HG03460 (cell line): Measurements from ENCODE around the gene FAM171A1.

Source experiments
- ATAC-seq: cut with Tn5 transposase; IDR thresholded peaks from one replicate; pipeline ENCODE4 v1.9.1; 2021; ENCODE audit not compliant: unreplicated experiment

Gene FAM171A1

DNA sequence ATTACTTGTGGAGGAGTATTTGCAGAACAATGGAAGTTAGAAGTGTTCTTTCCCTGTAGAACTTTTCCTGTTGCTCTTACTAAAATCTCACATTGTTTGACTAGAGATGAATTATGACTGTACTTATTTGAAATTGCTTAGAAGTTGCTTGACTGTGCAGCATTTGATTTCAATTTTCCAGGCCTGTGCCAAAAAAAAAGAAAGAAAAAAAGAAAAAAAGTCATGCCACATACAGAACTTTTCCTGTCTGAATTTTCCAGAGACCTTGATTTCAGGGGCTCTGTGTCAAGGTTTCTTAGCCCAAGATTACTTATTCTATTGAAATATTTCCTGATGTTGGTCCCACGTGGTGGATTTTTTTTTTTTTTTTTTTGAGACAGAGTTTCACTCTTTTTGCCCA lies 3.5 kb upstream of the FAM171A1 start:
- ATAC-seq, result no peak

- ATAC-seq, result peak; percentile 49
These were observed 3.1 kb upstream of the FAM171A1 start for GRCh38 chr10:15374156-15374555.

- ATAC-seq, result no peak
These were observed 2.1 kb upstream of the FAM171A1 start for GRCh38 chr10:15373199-15373598.

GRCh38 chr10:15370212-15370855 lies 755 bp downstream of the FAM171A1 start:
- no peak for ATAC-seq

DNA sequence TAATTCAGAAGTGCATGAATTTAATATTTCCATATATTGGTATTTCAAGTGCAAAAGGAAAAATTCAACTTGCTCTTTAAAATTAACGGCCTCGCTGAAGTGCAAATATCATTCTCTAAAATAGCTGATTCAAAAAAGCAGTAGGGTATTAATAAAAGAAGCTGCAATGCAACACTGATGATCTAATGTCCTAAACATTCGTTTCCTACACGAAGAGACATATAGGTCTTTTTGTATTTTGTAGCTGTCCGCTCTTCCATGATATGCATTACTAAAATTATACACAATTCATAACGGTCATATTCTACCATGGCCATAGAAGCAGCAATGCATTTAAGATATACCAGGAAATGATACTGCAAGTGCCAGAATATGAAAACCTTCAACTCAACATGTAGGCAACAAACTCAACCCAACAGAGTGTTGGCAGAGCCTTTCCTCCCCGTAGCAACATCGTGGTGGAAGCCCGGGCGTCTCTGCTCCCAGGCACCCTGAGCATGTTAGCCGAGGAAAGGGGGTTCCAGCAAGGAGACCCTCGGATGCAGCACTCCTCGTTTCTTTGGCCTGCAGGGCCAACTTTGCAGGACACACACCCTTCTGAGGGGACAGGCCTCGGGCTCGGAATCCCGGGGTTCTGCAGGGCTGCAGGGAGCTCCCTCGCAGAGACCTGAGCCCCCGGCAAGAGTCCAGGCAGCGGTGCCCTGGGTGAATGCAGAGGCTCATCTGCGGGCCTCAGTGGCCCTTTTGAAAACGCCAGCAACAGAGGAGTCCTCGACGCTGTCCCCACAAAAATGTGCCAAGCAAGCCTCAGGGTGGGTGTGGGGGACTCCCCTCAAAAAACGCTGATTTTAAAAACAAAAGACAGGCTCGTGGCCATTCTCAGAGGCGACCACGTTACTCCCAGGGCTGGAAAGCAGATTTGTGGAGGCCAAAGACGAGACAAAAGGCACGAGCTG lies 1.6 kb downstream of the FAM171A1 start:
- ATAC-seq, result no peak

DNA sequence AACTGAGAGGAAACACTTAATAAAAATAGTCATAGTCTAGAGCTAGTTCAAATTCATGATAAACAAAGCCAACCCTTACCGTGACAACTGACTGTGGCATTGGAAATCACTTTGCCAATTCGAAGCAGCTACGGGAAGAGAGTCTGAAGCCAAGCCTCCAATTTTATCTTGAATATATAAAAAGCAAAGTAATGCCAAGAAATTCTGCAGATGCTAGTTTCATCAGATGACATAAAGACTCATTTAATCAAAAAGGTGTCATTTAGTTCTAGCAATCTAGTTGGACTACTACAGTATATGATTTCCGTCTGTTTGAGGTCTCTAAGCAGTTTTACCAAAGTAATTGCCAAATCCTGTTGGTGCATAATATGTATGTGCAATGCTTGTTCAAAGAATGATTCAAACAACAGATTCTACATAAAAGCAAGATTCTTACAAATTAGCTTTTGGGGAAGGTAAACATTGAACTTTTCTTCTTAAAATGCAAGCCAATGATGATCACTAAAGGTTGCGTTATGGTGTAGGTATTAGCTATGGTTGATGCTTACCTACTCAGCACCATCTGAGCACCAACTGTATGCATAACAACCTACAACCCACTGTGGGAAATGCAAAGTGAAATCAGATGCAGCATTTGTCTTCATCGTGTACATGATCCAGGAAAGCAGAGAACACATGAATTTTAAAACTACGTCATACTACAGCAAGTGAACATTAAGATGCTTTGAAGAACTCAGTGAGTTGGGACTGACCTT lies 2.8 kb downstream of the FAM171A1 start:
- no peak for ATAC-seq

DNA sequence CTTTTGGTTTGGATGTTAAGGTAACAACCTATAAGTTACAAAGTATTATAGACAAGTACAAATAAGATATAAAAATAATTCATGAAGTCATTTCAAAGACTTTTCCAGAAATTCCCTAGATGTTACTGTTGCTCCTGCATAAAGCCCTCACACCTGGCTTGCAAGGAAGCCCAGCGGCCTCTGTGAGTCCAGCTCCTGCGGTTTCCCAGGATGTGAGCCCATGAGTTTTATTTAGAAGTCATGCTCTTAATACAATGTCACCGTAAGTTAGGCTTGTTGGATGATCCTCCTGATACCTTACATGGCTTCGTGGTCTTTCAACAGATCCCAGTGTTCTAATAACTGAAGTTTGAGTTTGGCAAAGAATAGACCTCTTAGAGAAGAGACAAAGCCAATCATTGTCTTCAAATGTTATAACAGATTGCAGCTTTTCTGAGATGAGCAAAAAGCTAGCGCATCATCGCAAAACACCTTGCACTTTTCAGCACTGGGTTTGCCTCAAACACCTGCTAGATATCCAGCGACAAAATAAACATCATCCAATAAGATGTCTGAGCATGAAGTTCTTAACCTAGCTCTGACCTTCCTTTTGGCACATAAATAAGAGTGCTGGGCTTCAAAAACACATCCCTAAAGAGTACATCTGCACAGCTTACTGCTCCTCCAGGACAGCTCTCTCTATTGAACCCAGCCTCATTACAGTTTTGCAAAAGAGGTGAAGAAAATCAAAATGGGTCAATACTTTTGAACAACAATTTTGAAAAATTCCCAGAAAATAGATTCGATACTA lies 3.6 kb downstream of the FAM171A1 start:
- no peak for ATAC-seq

DNA sequence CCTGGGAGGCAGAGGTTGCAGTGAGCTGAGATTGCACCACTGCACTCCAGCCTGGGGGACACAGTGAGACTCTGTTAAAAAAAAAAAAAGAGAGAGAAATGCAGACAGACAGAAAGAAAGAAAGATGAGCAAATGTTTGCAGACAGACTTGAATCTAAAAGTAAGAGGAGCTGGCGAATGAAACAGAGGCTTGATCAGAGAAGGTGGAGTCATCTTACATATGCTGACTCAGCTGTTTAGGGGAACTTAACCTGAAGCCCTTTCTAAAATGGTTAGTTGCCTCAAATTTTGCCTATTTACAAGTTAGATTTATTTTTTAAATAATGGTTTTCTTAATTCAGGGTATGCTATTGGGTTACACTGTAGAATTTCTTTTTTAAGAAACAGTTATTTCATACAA lies 5.4 kb downstream of the FAM171A1 start:
- ATAC-seq, result no peak

- ATAC-seq, result no peak
These were observed 7.1 kb downstream of the FAM171A1 start for GRCh38 chr10:15364001-15364400.

GRCh38 chr10:15363031-15363430 lies 8.1 kb downstream of the FAM171A1 start:
- ATAC-seq, result no peak

DNA sequence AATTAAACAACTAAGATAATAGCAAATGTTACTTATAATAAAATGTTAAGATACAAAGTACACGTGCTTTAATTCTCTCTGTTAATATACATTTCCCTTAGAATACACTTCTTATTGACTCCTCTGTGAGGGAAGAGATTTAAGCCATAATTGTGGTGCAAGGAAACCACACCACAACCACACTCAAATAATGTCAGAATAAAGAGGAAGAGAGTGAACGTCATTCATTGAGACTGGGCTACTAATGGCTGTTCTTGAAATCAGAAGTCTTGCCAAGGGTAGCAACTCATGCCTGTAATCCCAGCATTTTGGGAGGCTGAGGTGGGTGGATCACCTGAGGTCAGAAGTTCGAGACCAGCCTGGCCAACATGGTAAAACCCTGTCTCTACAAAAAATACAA lies 10.0 kb downstream of the FAM171A1 start:
- ATAC-seq, result no peak

DNA sequence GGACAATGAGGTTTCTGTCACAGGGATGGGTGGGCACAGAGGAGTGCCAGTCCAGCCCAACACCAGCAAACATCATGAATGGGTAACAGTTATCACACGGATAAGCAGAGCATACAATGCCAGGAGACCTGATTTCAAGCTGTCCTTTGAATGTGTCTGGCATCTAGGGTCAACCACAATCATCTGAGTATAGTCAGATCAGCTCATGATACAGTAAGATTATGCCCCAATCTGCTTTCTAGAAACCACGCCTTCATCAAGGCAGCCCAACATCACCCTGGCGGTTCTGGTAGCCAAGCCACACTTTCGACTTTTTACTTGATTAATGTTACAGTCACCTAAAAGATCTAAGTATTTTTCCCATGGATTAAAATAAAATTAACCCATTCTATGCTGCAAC lies 10.5 kb downstream of the FAM171A1 start:
- ATAC-seq, result no peak

- no peak for ATAC-seq
These were observed 17.5 kb downstream of the FAM171A1 start for GRCh38 chr10:15353471-15354017.

DNA sequence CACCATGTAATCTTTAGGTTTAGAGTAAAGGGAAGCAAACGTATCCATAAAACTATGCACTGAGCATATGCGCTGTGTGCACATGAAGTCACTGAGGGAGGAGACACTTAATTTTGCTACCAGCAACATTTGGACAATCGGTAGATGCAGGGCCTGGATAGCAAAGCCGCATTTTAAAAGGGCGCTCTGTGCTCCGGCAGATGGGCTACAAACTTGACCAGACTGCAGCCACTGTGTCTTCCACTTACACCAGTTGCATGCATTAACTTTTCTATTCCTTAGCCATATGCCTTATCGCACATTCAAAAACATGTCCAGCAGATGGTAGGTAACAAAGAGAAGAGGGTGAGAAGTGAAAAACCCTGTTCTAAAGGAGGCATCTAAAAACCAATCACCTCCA lies 18.3 kb downstream of the FAM171A1 start:
- no peak for ATAC-seq

DNA sequence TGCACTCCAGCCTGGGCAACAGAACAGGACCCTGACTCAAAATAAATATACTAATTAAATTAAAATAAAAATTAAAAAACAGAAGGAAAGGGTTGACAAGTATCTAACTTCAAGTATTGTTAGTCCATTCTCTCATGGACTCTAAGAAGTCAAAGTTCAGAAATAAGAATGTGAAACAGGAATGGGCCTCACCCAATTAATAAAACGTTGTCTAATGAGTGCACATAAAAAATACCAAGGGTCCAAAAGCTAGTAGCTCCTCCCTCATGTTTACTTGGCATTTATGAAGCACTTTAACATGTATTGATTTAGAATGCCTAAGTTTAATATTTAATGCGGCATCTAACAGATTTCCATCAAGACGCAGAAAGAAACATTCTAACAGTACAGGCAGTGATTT lies 18.9 kb downstream of the FAM171A1 start:
- no peak for ATAC-seq

DNA sequence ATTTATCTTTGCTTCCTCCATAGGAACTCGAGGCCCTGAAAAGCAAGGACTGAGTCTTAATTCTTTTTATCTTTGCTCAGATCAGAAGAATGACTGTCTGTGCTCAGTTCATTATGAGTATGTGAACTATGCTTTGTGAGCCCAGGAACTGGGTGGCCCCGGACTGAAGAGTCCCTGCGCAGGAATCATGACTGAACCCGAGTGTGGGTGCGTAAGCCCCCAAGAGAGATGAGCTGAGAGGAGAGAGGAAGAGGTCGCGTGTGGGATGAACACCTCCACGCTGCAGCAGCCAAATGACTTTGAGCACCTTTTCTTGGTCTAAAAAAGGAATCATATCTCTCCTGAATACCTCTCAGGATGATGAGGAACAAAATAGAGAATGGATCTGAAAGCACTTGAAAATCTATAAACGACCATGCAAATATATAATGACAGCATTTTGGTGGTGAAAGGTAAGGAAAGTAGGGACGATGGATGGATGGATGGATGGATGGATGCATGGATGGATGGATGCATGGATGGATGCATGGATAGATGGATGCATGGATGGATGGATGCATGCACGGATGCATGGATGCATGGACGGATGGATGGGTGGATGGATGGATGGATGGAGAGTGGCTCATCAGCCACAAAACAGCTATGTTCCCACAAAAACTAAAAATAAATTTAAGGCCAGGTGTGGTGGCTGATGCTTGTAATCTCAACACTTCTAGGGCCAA lies 19.8 kb downstream of the FAM171A1 start:
- ATAC-seq, result no peak

DNA sequence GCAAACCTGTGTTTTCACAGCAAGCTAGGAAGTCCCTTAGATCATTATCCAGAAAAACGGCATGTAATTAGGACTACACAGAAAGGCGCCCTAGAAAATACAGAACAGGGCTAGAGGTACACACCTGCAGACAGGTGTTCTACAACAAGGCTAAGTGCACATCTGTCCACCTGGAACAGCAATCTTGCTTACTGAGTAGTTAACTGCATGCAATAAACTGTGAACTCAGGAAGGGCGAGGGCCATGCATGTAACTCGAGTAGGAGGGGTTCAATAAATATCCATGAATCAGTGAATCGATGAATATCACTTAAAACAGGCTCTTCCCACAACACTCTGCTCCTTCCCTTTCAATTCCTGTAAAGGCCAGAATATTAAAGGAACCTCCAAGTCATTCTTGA lies 22.0 kb downstream of the FAM171A1 start:
- no peak for ATAC-seq

- ATAC-seq, result no peak
These were observed 22.5 kb downstream of the FAM171A1 start for GRCh38 chr10:15348579-15348978.

DNA sequence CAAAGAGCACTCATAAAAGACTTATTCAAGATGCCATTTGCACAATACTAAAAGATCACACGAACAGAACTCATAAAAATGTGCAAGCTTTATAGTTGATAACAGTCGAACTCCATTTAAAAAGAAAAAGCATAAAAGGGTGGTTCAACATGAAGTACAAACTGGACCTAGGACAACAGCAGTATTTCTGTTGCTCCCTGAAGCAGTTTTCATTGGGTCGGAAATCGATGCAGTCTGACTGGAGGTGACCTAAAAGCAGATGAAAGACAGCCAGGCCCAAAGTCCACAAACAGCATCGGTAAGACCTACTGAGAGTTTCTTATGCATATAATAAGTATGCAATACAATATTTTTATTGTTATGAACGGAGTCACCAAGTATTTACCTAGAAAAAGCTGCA lies 23.9 kb downstream of the FAM171A1 start:
- ATAC-seq, result no peak
